ENCODE measurements around the gene FAH. TPM values are rescaled to one million over a fixed set of nuclear protein-coding genes. Genes with fewer than 3 reads are reported as not detected.

Gene FAH
- total RNA-seq, 8 experiments from 2014 or later: 5.9 to 49.8 (median 11.4) TPM

- in situ Hi-C loops (cut with MboI; ENCODE audit: low pct_unique_long_range_greater_than_20kb in 2 of 9, low sequenced_read_pairs in 9 of 9, unreplicated experiment in 9 of 9): no loop called here
- ATAC-seq (replicated peaks in 6 of 8): no peak
- Histone ChIP-seq H3K4me1 (replicated peaks in 1 of 2) (no peaks in the 10 kb centered on the region), H3K4me3 (no peak overlapping the region), H3K27ac (no peak overlapping the region)
- 50 to 100% (median 100%) methylated on average over 1 of the region's 1 CpG; no CpG with 5 or more reads in 3 of the 10 experiments for WGBS, 10 experiments
These were observed 41.4 kb downstream of the FAH start for GRCh38 chr15:80194186-80194585.

- ATAC-seq (replicated peaks in 6 of 8): no peak
- WGBS, 10 experiments: 80% methylated on average over 1 of the region's 1 CpG; no CpG with 5 or more reads in 9 of the 10 experiments
- in situ Hi-C loops (cut with MboI; ENCODE audit: low pct_unique_long_range_greater_than_20kb in 2 of 9, low sequenced_read_pairs in 9 of 9, unreplicated experiment in 9 of 9): no loop called here
- peaks cover 0 to 2% of the 10 kb centered on the region in 2 donors for H3K4me1 ChIP-seq (replicated peaks in 1 of 2)
- H3K27ac ChIP-seq: no peak overlapping the region
- no peak overlapping the region for H3K4me3 ChIP-seq
These were observed 42.1 kb downstream of the FAH start for GRCh38 chr15:80194914-80195313.

GRCh38 chr15:80199366-80199765 lies 46.6 kb downstream of the FAH start:
- no peak overlapping the region for H3K27ac ChIP-seq
- 0 to 47% (median 20%) methylated on average over 1 to 2 of the region's 2 CpGs; no CpG with 5 or more reads in 5 of the 10 experiments for WGBS, 10 experiments
- peak in 4 of 8 experiments; percentile 36 to 93 (median 72) for ATAC-seq (replicated peaks in 6 of 8)
- H3K4me3 ChIP-seq: no peak overlapping the region
- in situ Hi-C loops (cut with MboI; ENCODE audit: low pct_unique_long_range_greater_than_20kb in 2 of 9, low sequenced_read_pairs in 9 of 9, unreplicated experiment in 9 of 9): no loop called here
- H3K4me1 ChIP-seq (replicated peaks in 1 of 2): peaks cover 0 to 2% of the 10 kb centered on the region in 2 donors

GRCh38 chr15:80199869-80200268 lies 47.1 kb downstream of the FAH start:
- in situ Hi-C loops (cut with MboI; ENCODE audit: low pct_unique_long_range_greater_than_20kb in 2 of 9, low sequenced_read_pairs in 9 of 9, unreplicated experiment in 9 of 9): no loop called here
- Histone ChIP-seq H3K4me1 (replicated peaks in 1 of 2) (peaks cover 0 to 2% of the 10 kb centered on the region in 2 donors), H3K27ac (no peak overlapping the region), H3K4me3 (no peak overlapping the region)
- ATAC-seq (replicated peaks in 6 of 8): no peak
- WGBS, 10 experiments: 38 to 100% (median 75%) methylated on average over 1 to 2 of the region's 3 CpGs; no CpG with 5 or more reads in 3 of the 10 experiments

- in situ Hi-C loops (cut with MboI; ENCODE audit: low pct_unique_long_range_greater_than_20kb in 2 of 9, low sequenced_read_pairs in 9 of 9, unreplicated experiment in 9 of 9): no loop called here
- 70 to 100% (median 82%) methylated on average over 1 to 12 of the region's 26 CpGs; no CpG with 5 or more reads in 4 of the 10 experiments for WGBS, 10 experiments
- no peak overlapping the region for H3K27ac ChIP-seq
- ATAC-seq (replicated peaks in 6 of 8): no peak
- no peak overlapping the region for H3K4me3 ChIP-seq
- peaks cover 0 to 2% of the 10 kb centered on the region in 2 donors for H3K4me1 ChIP-seq (replicated peaks in 1 of 2)
These were observed 48.6 kb downstream of the FAH start for GRCh38 chr15:80201256-80202015.

- in situ Hi-C loops (cut with MboI; ENCODE audit: low pct_unique_long_range_greater_than_20kb in 2 of 9, low sequenced_read_pairs in 9 of 9, unreplicated experiment in 9 of 9): no loop called here
- Histone ChIP-seq H3K4me1 (replicated peaks in 1 of 2) (peaks cover 0 to 2% of the 10 kb centered on the region in 2 donors), H3K4me3 (no peak overlapping the region), H3K27ac (no peak overlapping the region)
- WGBS, 10 experiments: 40% methylated on average over 1 of the region's 2 CpGs; no CpG with 5 or more reads in 9 of the 10 experiments
- ATAC-seq (replicated peaks in 6 of 8): no peak
These were observed 49.2 kb downstream of the FAH start for GRCh38 chr15:80202016-80202315.

GRCh38 chr15:80202641-80203360 lies 50.0 kb downstream of the FAH start:
- in situ Hi-C loops (cut with MboI; ENCODE audit: low pct_unique_long_range_greater_than_20kb in 2 of 9, low sequenced_read_pairs in 9 of 9, unreplicated experiment in 9 of 9): no loop called here
- no peak overlapping the region for H3K4me3 ChIP-seq
- H3K4me1 ChIP-seq (replicated peaks in 1 of 2): peaks cover 0 to 2% of the 10 kb centered on the region in 2 donors
- ATAC-seq (replicated peaks in 6 of 8): peak in 2 of 8 experiments; percentile 52 to 60
- 21 to 100% (median 41%) methylated on average over 2 to 7 of the region's 9 CpGs; no CpG with 5 or more reads in 2 of the 10 experiments for WGBS, 10 experiments
- H3K27ac ChIP-seq: no peak overlapping the region

GRCh38 chr15:80203361-80203885 lies 50.6 kb downstream of the FAH start:
- peaks cover 0 to 2% of the 10 kb centered on the region in 2 donors for H3K4me1 ChIP-seq (replicated peaks in 1 of 2)
- no peak overlapping the region for H3K4me3 ChIP-seq
- ATAC-seq (replicated peaks in 6 of 8): no peak
- H3K27ac ChIP-seq: no peak overlapping the region
- in situ Hi-C loops (cut with MboI; ENCODE audit: low pct_unique_long_range_greater_than_20kb in 2 of 9, low sequenced_read_pairs in 9 of 9, unreplicated experiment in 9 of 9): no loop called here
- WGBS, 10 experiments: 18 to 80% (median 76%) methylated on average over 1 to 6 of the region's 10 CpGs; no CpG with 5 or more reads in 2 of the 10 experiments

GRCh38 chr15:80204231-80204630 lies 51.4 kb downstream of the FAH start:
- no peak for ATAC-seq (replicated peaks in 6 of 8)
- H3K4me1 ChIP-seq (replicated peaks in 1 of 2): peaks cover 0 to 2% of the 10 kb centered on the region in 2 donors
- H3K27ac ChIP-seq: no peak overlapping the region
- no peak overlapping the region for H3K4me3 ChIP-seq
- WGBS, 10 experiments: 89 to 100% (median 100%) methylated on average over 1 to 4 of the region's 4 CpGs; no CpG with 5 or more reads in 3 of the 10 experiments
- in situ Hi-C loops (cut with MboI; ENCODE audit: low pct_unique_long_range_greater_than_20kb in 2 of 9, low sequenced_read_pairs in 9 of 9, unreplicated experiment in 9 of 9): no loop called here

GRCh38 chr15:80207887-80208286 lies 55.1 kb downstream of the FAH start:
- 27 to 100% (median 75%) methylated on average over 1 to 2 of the region's 3 CpGs; no CpG with 5 or more reads in 1 of the 10 experiments for WGBS, 10 experiments

GRCh38 chr15:80208758-80209734 lies 56.2 kb downstream of the FAH start:
- no peak overlapping the region for H3K27ac ChIP-seq
- in situ Hi-C loops (cut with MboI; ENCODE audit: low pct_unique_long_range_greater_than_20kb in 2 of 9, low sequenced_read_pairs in 9 of 9, unreplicated experiment in 9 of 9): no loop called here
- peak in 1 of 8 experiments; percentile 47 for ATAC-seq (replicated peaks in 6 of 8)
- 34 to 100% (median 75%) methylated on average over 1 to 8 of the region's 11 CpGs for WGBS, 10 experiments
- peaks cover 3 to 9% of the 10 kb centered on the region in 2 donors for H3K4me1 ChIP-seq (replicated peaks in 1 of 2)
- no peak overlapping the region for H3K4me3 ChIP-seq

More at GRCh38 chr15:80207887-80208286, 55.1 kb downstream of the FAH start:
- no peak for ATAC-seq (replicated peaks in 6 of 8)
- Histone ChIP-seq H3K4me1 (replicated peaks in 1 of 2) (peaks cover 3 to 9% of the 10 kb centered on the region in 2 donors), H3K4me3 (no peak overlapping the region), H3K27ac (no peak overlapping the region)
- in situ Hi-C loops (cut with MboI; ENCODE audit: low pct_unique_long_range_greater_than_20kb in 2 of 9, low sequenced_read_pairs in 9 of 9, unreplicated experiment in 9 of 9): no loop called here
